Upper lobe of left lung (tissue), 6 donors: Measurements from ENCODE around the gene CHODL. TPM values are rescaled to one million over a fixed set of nuclear protein-coding genes. Genes with fewer than 3 reads are reported as not detected.

ENCODE experiments used
- ATAC-seq, 2 donors: fragments of 200-7000 bp; cut with Tn5 transposase; one replicate each; pipeline ENCODE4 v1.9.1; 2022; ENCODE audit warnings: mild to moderate bottlenecking in 2 of 2, moderate library complexity in 2 of 2; ENCODE audit not compliant: low FRiP score in 2 of 2
- DNase-seq, 2 donors: peaks; one replicate each; pipeline ENCODE4 v3.0.0-alpha.2; 2019 to 2020
- H3K27ac ChIP-seq, 4 donors: fragments of 200-600 bp; sonication (generic); one replicate each; pipeline ENCODE4 v1.5.1; 2016 to 2019
- H3K27me3 ChIP-seq, 4 donors: fragments of 200-600 bp; sonication (generic); one replicate each; pipeline ENCODE4 v1.5.1; 2017 to 2019
- H3K36me3 ChIP-seq, 4 donors: fragments of 200-600 bp; sonication (generic); one replicate each; pipeline ENCODE4 v1.5.1; 2016 to 2019
- H3K4me1 ChIP-seq, 4 donors: fragments of 200-600 bp; sonication (generic); one replicate each; pipeline ENCODE4 v1.5.1; 2018 to 2019
- H3K4me3 ChIP-seq, 4 donors: fragments of 200-600 bp; sonication (generic); one replicate each; pipeline ENCODE4 v1.5.1; 2017 to 2019; ENCODE audit warnings: mild to moderate bottlenecking in 2 of 4, moderate library complexity in 1 of 4
- H3K9me3 ChIP-seq, 4 donors: fragments of 200-600 bp; sonication (generic); one replicate each; pipeline ENCODE4 v1.5.1; 2018 to 2019
- CTCF ChIP-seq, 6 experiments: fragments of 450-650 bp in 4 of 6; fragments of 200-600 bp in 2 of 6; sonication (generic) in 2 of 6; IDR thresholded peaks; one replicate each; pipeline ENCODE4 v1.5.1; 2016 to 2019; ENCODE audit warnings: antibody characterized with exemption in 6 of 6
- EP300 ChIP-seq, 4 donors: sonication (generic); formaldehyde crosslinking; IDR thresholded peaks; one replicate each; pipeline ENCODE4 v1.5.1; 2017; ENCODE audit warnings: antibody characterized with exemption in 4 of 4, control low read depth in 2 of 4
- POLR2A ChIP-seq, 4 donors: fragments of 450-650 bp; IDR thresholded peaks; one replicate each; pipeline ENCODE4 v1.5.1; 2016 to 2017; ENCODE audit warnings: antibody characterized with exemption in 4 of 4, mild to moderate bottlenecking in 2 of 4
- POLR2AphosphoS5 ChIP-seq, 2 donors: sonication (generic); formaldehyde crosslinking; IDR thresholded peaks; one replicate each; pipeline ENCODE4 v1.5.1; 2017; ENCODE audit warnings: antibody characterized with exemption in 2 of 2
- WGBS, 2 donors: methylation state at CpG; one replicate each; pipeline ENCODE4 v1.1.5; 2017 to 2018; 5-methylcytosine and 5-hydroxymethylcytosine counted together
- total RNA-seq, 6 donors: library from RNA; depleted of rRNA in 4 of 6; stranded (reverse); fragments of >200 nt in 4 of 6; gene quantifications; one replicate each; pipeline versions ENCODE4 v1.1.0 to v1.2.1, GENCODE V29; 2016 to 2021
- donor health status: DM: no; HTN: no; CAD: no; lungs with moderate emphysema.
- donor health status: DM: no; HTN: yes; CAD: no; lungs with severe emphysema.

Gene CHODL
- total RNA-seq, 6 donors from 2014 or later, result 0.27 to 0.39 TPM; not detected in 4

DNA sequence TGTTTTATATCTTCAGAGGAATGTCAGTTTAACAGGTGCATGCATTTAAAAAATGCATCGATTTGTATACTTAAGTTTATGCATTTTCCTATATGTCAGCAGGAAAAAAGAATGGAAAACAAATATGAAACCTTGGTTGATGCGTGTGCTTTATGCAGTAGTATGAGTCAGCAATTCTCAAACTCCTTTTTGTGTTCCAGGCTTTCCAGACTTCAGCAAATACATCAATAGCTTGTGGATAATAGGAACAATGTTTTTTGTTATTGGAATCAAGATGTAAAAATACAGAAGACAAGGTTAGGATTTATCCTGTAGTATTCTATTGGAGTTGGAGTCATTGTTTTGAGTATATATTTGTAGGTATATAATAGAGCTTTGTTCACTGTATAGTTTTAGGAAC is 45.2 kb downstream of the CHODL start:
- WGBS, 2 donors, result 68 to 75% methylated on average over 2 of the region's 2 CpGs
- Histone ChIP-seq H3K27me3 (no peaks in the 10 kb centered on the region), H3K27ac (no peak overlapping the region), H3K4me3 (no peak overlapping the region), H3K36me3 (no peaks in the 10 kb centered on the region), H3K4me1 (no peaks in the 10 kb centered on the region), H3K9me3 (no peaks in the 10 kb centered on the region)
- DNase-seq, result no peak
- TF ChIP-seq POLR2A (IDR thresholded peaks at IDR 0.05) (no peak), POLR2AphosphoS5 (IDR thresholded peaks at IDR 0.05) (no peak), EP300 (IDR thresholded peaks at IDR 0.05) (no peak), CTCF (IDR thresholded peaks at IDR 0.05) (no peak)
- ATAC-seq, result no peak

DNA sequence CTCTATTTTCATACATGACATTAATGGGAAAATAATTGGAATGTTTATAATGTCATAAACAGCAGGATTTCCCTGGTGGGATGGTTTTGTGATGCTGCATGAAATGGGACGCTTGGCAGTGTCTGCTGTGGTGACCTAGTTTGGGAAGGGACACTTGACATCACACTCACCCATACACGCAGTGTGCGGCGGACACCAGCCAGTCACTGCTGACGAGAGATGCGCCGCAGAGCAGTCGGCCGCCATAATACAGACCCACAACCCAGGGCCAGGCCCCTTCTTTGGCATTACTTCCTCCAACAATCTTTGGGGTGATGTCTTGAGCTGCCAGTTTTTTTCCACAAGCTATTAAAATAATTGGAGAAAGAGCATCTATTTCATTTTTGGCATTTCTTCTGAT is 49.5 kb downstream of the CHODL start:
- 85 to 93% methylated on average over 9 of the region's 9 CpGs for WGBS, 2 donors
- TF ChIP-seq EP300 (IDR thresholded peaks at IDR 0.05), result no peak
- TF ChIP-seq POLR2AphosphoS5 (IDR thresholded peaks at IDR 0.05), result no peak
- no peak for TF ChIP-seq POLR2A (IDR thresholded peaks at IDR 0.05)
- TF ChIP-seq CTCF (IDR thresholded peaks at IDR 0.05), result no peak
- Histone ChIP-seq H3K27me3 (no peaks in the 10 kb centered on the region), H3K27ac (no peak overlapping the region), H3K9me3 (no peaks in the 10 kb centered on the region), H3K4me1 (no peaks in the 10 kb centered on the region), H3K36me3 (no peaks in the 10 kb centered on the region), H3K4me3 (no peak overlapping the region)
- DNase-seq (peak in 1 of 2 donors; percentile 58), ATAC-seq (no peak)

GRCh38 chr21:18298228-18298627 is 53.6 kb downstream of the CHODL start:
- WGBS, 2 donors, result 56 to 59% methylated on average over 1 of the region's 1 CpG
- H3K4me1 ChIP-seq, result no peaks in the 10 kb centered on the region
- DNase-seq (no peak), ATAC-seq (no peak)
- TF ChIP-seq CTCF (IDR thresholded peaks at IDR 0.05), result no peak
- TF ChIP-seq POLR2A (IDR thresholded peaks at IDR 0.05), result no peak
- no peak for TF ChIP-seq EP300 (IDR thresholded peaks at IDR 0.05)
- TF ChIP-seq POLR2AphosphoS5 (IDR thresholded peaks at IDR 0.05), result no peak
- H3K36me3 ChIP-seq, result no peaks in the 10 kb centered on the region
- H3K27ac ChIP-seq, result no peak overlapping the region
- H3K4me3 ChIP-seq, result no peak overlapping the region
- H3K9me3 ChIP-seq, result no peaks in the 10 kb centered on the region
- no peaks in the 10 kb centered on the region for H3K27me3 ChIP-seq

Other genes starting within 250 kb of the CHODL start
- gene TMPRSS15, start 159.0 kb downstream of the CHODL start, total RNA-seq, result not detected